GM19438 (cell line): Measurements from ENCODE around the gene PSMB4.
"Not testable (repeated sequence)": the region's sequence is repeated elsewhere in the genome, so short reads cannot be mapped to it uniquely, and the experiment has no call there.

Experiments
- ATAC-seq: cut with Tn5 transposase; IDR thresholded peaks from one replicate; pipeline ENCODE4 v1.9.1; 2021; ENCODE audit warnings: low read depth; ENCODE audit not compliant: unreplicated experiment

The PSMB4 gene

DNA sequence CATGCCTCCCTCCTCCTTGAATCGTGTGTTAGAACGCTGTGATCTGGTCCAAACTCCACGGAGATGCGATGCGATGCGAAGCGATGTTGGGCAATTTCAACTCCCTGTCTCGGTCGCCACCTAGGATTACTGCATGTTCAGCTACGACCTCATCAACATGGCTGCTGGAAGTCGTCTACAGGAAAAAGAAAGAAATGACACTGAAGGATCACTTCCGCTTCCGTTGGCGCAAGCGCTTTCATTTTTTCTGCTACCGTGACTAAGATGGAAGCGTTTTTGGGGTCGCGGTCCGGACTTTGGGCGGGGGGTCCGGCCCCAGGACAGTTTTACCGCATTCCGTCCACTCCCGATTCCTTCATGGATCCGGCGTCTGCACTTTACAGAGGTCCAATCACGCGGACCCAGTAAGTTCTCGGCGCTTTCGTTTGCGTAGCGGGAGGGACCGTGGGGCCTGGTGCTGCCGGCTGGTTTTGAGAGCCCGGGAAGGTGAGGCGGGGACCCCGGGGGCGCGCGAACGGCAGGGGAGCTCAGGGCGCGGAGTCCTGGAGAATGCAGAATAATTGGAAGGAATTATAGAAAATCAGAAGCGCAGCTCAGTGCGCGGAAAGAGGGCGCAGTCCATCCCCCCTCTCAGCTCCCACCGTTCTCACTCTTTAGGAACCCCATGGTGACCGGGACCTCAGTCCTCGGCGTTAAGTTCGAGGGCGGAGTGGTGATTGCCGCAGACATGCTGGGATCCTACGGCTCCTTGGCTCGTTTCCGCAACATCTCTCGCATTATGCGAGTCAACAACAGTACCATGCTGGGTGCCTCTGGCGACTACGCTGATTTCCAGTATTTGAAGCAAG lies at the start of gene PSMB4:
Gene PSMB4, plus strand, starts transcription at position 250 of the 848 bp plus-strand sequence. Its CDS starts 15 bp downstream, at position 265.
- peak; percentile 81 for ATAC-seq

DNA sequence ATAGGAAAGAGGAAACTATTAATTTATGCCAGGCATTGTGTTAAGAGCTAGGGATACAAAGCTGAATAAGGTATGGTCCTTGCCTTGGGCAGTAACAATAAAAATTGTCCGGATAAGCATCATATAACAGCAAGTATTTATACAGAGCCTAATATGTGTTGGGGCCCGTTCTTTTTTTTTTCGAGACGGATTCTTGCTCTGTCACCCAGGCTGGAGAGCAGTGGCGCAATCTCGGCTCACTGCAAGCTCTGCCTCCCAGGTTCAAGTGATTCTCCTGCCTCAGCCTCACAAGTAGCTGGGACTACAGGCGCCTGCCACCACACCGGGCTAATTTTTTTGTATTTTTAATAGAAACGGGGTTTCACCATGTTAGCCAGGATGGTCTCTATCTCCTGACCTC lies 49.0 kb upstream of the PSMB4 start:
- ATAC-seq = not testable (repeated sequence)

DNA sequence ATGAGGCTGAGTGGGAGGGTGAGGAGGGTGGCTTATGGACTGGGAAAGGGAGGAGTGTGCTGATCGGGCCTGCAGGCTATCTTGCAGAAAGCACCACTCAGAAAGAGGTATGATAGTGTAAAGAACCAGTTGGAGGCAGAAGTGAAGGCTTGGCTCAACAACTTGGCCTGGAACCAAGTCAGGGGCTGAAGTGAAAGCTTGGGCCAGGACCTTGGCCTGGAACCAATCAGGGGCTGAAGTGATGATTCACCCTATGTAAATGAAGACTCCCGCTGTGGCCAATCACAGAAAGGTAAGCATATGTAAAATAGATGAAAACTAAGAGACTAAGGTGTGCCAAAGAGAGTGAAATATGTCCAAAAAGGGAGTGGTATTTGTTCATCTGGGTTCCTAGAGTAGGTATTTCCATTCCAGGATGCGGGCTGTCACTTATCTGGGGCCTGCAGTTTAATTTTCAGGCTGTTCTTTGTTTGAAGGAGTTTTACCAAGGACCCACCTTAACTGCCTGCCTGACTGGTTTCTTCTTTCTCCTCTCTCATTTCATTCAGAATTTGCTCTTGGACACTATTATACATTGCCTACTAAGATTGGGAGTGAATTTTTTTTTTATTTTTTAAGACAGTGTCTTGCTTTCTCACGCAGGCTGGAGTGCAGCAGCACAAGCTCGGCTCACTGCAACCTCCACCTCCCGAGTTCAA lies 47.2 kb upstream of the PSMB4 start:
- ATAC-seq = no peak

DNA sequence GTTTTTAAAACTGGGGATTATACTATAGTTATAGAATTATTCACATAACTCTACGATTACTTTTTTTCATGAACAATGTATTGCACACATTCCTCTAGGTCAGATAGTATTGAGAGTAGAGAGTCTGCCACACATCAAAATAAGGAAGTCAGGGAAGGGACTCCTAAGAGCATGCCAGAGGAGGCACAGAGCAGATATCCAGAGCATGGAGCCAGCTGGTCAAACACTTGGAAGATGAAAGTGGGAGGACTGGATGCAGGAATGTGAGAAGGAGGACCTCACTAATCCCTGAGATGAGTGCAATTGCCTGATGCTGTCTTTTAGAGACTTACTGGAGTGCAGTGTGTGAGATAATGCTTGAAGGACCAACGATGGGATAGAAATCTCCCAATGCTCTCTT lies 42.7 kb upstream of the PSMB4 start:
- ATAC-seq = no peak

DNA sequence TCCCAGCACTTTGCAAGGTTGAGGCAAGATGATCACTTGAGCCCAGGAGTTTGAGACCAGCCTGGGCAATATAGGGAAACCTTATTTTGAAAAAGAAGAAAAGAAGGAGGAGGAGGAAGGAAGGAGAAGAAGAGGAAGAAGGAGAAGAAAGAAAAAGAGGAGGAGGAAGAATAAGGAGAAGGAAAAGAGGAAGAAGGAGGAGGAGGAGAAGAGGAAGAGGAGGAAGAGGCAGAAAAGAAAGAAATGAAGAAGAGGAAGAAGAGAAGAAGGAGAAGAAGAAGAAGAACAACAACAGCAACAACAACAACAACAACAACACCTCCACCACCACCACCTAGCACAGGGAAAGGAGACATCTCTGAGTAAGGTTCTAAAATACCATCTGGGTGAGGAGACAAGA lies 37.5 kb upstream of the PSMB4 start:
- no peak for ATAC-seq

DNA sequence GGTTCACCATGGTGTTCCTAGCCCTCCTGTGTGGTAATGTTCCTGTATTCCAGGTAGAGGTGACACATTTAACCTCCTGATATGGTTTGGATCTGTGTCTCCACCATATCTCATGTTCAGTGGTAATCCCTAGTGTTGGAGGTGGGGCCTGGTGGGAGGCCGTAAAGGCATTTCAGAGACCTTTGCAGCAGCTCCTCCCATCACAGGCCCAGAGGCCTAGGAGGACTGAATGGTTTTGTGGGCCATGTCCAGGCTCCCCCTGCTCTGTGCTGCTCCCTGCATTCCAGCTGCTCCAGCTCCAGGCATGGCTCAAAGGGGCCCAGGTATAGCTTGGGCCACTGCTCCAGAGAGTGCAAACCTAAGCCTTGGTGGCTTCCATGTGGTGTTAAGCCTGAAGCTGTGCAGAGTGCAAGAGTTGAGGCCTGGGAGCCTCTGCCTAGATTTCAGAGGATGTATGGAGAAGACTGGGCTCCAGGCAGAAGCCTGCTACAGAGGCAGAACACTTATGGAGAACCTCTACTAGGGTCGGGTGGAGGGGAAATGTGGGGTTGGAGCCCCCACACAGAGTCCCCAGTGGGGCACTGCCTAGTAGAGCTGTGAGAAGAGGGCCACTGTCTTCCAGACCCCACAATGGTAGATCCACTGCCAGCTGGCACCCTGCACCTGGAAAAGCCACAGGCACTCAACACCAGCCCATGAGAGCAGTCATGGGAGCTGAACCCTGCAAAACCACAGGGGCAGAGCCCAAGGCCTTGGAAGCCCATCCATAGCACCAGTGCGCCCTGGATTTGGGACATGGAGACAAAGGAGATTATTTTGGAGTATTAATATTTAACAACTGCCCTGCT lies 36.8 kb upstream of the PSMB4 start:
- no peak for ATAC-seq

DNA sequence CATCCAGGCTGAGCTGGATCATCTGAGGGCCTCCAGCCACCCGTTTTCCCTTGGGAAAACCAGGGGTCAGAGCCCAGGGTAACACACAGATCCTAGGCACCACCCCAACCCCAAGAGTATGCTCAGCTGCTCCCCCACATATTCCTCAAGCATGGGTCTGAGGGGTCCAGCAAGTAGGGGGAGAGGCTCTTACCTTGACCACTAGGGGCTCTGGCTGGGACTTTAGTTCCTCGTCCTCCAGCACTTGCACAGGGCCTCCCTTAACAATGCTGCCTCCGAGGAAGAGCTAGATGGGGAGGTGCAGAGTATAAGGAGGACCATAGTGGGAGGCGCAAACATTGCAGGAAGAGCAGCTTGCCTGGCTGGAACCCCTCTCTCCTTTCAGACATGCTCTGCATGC lies 34.4 kb upstream of the PSMB4 start:
- no peak for ATAC-seq

DNA sequence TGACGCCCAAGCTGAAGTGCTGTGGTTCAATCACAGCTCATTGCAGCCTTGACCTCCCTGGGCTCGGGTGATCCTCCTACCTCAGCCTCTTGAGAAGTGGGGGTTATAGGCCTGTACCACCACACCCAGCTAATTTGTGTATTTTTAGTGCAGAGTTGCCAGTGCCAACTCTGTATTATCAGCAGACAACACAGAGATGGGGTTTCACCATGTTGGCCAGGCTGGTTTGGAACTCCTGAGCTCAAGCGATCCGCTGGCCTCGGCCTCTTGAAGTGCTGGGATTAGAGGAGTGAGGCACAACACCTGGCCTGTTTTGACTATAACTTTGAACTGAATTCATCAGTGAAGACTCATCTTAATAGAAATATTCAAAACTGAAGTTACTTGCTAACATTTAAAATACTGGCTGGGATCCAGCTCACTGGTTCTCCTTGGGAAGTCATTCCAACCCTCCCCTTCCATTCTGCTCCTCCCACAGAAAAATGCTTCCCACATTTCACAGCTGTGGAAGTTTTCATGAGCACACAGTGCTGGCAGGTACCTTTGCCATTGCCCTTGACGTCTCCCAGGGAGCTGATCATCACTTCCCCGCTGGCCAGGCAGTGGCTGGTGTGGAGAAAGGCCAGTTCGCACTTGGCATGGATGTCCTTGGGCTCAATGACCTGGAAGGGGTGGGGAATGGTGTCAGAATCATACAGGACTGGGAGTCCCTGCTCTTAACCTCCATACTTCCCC lies 31.5 kb upstream of the PSMB4 start:
- no peak for ATAC-seq

DNA sequence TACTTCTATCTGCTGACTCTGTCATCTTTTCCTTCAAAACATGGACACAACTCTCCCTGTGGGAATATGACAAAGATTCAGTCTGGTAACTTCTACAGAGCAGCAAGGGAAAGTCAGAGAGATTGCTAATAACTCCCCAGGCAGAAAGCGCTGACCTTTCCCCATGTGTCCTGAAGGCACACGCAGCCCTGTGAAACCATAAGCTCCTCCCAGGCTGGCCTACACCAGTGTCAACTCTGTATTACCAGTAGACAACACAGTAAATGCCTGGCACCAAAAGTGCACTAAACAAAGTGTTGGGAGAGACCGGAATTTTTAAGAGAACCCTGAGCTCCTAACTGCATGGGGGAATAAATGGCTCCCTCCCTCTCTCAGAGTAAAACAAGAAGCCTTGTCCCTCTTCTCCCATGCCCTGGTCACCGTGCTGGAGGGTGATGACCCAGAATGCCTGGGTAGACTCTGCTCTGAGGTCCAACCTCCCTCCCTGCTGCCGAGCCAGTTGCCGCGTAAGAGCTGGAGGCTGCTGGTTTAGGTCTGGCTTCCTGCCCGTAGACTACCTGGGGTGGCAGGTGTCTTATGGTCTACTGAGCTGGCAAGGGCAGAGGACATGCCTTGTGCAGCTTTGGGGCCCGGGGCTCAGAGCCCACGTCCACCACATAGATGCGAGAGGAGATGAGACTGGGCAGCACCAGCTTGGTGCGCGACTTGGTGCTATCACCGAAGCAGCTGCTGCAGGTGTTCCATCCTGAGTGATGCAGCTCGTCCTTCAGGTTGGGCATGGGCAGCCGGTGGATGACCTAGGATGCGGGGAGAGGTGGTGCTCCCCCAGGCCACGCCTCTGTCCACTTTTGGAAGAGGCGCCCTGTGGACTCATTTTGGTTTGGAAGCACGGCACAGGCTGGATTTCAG lies 30.7 kb upstream of the PSMB4 start:
- no peak for ATAC-seq

DNA sequence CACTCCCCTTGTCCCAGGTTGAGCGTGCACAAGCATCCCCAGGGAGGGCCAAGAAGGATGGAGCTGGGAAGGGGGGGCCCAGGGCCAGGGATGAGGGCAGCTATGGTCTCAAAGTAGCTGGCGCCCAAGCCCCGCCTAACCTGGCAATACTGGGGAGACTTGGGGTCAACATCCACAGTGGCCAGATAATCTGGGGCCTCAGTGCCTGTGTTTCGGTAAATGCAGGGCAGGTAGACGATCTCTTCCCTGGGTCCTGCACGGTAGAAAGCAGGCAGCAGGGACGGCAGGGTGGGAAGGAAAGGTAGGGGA lies 30.1 kb upstream of the PSMB4 start:
- no peak for ATAC-seq

DNA sequence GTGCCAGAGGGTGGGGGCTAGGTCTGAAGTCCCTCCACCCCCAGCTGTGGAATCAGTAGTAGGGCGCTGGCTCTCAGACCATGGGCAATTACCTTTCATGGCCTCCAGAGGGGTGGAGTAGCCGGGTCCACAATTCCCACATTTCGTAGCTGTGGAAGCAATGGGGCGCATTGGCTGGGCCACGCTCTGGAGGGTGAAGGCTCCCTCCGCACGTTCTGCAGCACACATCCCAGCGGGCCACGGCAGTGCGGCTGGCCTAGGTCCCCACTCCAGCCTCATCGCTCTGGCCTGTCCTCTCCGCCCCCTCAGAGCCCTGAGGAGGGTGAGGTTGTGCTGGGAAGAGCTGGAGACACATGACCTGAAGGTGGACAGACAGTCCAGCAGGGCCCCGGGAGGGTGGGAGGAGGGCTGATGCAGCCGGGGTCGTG lies 29.7 kb upstream of the PSMB4 start:
- ATAC-seq = no peak

DNA sequence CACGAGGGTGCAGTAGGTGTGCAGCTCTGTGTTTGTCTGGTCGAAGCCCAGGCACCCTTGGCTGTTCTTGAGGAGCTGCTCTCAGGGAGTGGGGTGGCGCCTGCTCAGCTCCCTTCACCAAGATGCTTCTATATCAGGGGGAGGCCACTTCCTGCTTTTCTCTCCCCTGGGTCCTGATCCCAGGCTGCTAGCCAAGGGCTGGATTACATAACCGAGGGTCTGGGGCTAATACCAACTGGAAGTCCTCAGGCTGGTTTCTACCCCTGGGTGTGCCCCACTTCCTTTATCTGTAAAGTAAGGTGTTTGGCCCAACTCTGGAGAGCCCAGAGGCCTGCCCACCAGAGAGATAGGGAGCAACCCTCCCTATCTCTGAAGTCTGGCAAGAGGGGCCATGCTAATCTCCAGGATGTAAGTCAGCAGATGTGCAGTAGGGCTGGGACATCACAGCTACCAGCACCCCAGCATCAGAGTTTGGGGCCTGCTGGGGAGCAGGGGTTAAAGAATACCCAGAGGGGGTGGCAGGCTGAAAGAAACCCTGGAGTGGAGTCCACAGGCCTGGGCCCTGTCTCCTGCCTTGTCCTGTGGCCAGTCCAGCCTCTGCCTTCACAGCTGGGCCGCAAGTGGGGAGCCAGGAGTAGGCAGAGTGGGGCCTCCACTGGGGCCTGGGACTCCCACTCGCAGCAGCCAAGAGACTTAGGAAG lies 29.0 kb upstream of the PSMB4 start:
- ATAC-seq = no peak

DNA sequence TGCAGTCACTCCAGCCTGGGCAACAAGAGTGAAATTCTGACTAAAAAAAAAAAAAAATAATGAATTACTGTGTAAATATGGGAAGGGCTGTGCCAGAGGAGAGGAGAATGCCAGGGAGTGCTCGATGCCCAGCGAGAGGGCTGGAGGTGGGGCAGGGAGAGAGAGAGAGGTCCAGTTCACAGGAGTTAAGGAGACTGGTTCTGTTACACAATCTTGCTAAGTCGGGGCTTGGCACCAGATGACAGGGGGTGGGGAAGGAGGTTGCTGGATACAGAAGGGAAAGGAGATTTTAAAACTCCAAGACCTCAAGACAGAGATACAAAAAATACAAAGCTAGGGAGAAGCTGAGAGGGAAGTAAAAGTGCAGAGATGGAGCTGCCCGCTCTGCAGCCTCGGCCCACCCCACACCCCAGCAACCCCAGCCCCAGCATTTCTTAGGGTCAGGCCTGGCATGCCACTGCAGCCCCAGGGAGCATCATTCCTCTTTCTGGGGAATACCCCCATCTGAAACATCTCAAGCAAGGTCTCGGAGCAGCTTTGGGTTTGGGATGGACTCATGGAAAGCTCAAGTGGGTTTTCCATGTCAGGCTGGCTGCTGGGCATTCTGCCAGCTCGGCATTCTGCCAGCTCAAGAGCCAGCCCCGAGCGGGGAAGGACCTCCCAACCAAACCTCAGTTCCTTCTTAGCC lies 27.9 kb upstream of the PSMB4 start:
- no peak for ATAC-seq

DNA sequence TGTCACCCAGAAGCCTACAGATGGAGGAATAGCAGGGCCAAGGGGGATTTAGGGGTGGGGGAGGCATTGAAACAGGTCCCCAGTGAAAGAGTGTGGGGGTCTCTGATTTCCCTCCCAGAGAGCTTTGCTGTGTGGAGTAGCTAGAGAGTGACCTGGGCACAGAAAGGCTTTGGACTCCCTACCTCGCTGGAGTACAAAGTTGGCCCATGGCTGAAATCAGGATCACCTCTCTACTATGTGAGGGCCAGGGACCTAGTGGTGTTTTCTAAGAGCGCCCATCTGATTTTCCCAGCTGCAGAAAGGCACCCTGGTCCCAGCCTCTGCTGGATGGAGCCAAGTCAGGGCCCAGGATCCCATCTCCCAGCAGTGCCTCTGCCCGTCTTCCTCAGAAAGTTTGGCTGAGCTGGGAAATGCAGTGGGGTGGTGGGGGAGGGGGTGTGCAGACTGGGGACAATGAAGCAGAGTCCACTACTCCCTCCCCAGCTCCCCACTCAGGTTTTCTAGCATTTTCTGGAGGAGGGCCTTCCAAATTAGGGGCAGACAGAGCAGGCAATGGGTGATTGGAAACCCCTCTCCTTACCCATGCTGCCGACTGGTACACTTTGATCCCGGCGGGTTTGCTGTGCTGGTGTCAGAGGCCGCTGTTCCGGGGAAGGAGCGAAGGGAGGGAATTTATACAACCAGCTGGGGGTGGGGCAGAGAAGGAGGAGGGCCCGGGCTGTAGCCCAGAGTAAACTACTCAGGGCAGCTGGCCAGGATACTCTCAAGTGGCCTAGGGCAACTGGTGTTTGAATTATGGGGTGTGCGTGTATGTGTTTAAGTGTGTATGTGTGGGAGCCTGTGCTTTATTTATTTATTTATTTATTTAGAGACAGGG lies 27.1 kb upstream of the PSMB4 start, which contains the start of gene SELENBP1:
Gene SELENBP1, minus strand, starts transcription at position 648 of the 877 bp plus-strand sequence. Its CDS starts 64 bp downstream, at position 584.
- no peak for ATAC-seq

DNA sequence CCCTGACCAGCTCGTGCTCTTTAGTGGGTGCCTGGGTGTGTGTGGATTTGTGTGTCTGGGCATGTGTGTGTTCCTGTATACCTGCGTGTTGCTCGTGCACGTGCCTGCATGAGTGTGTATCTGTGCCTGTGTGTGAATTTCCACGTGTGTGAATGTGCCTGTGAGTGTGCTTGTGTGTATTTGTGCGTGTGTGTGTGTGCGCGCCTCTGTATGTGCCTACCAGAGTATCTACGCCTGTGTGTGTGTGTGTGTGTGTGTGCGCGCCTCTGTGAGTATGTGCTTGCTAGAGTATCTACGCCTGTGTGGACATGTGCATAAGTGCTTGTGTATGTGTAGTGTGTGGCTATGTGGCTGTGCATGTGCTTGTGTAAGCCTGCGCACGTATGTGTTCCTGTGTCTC lies 26.2 kb upstream of the PSMB4 start:
- ATAC-seq = no peak

DNA sequence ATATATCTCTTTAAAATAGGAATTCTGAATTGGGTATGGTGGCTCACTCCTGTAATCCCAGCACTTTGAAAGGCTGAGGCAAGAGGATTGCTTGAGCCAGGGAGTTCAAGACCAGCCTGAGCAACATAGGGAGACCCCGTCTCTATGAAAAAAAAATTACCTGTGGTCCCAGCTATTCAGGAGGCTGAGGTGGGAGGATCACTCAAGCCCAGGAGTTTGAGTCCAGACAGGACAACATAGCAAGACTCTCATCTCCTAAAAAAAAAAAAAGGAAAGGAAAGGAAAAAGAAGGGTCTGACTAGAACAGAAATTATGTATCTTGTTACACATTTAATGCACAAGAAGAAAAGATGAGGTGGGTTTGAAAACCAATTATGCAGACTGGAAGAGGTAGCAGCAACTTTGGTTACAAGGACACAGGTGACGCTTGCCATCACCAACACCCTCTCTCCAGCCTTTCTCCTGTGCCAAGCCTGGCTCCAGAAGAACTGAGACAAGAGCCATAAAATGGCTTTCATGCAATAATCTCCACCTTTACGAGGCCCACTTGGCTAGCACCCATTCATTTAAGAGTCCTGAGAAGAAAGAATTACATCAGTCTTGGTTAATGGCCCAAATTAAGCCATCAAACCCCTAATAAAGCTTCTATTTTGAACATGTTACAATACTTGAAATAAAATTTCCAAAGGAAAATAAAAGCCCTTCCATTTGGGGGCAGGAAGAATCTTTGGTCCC lies 22.1 kb upstream of the PSMB4 start:
- ATAC-seq = no peak

DNA sequence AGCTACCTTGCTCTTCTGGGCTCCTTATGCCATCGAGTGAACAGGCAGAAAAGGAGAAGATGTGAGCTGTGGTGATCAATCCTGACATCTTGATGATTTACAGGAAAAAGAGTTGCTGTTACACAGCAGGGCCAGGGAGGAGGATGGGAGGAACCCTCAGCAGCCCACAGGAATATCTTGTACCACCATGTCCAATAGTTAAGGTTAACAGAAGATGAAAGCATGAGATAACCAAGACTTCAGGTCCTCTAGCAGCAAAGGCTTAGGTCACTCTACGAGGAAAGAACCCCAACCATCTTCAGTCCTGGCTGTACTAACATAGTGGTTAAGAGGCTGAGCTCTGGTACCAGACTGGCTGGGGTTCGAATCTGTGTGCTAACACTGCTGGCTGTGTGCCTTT lies 14.8 kb upstream of the PSMB4 start:
- no peak for ATAC-seq
